ENCODE measurements around the gene EIF3I.

The EIF3I gene

DNA sequence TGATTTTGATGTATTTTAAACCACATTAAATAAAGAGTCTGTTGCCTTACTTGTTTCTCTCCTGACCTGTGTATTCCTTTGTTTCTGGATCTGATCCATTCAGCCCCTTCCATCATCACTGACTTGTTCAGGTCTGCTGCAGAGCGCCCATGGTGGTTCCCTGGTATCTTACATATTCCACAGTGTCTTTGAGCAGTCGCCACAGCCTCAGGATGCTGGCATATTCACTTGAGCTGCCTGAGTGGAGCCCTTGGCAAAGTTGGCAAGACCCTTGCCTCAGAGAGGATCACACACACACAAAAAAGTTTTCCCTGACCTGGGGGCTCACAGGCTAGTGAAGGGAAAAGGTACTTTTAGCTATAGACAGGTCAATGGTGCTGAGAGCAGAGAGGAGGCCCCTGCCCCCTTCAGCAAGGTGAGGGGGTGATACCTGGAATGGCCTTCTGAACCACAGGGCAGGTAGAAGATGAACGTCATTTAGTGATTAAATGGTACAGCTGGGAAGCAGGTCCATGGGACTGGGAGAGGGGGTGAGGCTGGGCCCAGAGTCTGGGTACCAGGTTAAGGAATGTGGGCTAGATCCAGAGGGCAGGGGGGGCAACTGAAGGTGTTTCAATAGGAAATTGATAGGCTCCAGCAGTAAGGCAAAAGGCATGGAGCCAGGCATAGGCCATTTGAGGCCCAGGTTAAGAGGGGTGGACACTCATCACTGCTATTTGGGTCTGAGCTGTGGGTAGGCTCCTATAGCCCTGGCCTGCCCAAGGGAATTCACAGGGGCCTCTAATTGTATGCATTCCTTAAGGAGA, 23.8 kb upstream of the EIF3I start:
- no peak for DNase-seq (ENCODE audit: low spot score)

DNA sequence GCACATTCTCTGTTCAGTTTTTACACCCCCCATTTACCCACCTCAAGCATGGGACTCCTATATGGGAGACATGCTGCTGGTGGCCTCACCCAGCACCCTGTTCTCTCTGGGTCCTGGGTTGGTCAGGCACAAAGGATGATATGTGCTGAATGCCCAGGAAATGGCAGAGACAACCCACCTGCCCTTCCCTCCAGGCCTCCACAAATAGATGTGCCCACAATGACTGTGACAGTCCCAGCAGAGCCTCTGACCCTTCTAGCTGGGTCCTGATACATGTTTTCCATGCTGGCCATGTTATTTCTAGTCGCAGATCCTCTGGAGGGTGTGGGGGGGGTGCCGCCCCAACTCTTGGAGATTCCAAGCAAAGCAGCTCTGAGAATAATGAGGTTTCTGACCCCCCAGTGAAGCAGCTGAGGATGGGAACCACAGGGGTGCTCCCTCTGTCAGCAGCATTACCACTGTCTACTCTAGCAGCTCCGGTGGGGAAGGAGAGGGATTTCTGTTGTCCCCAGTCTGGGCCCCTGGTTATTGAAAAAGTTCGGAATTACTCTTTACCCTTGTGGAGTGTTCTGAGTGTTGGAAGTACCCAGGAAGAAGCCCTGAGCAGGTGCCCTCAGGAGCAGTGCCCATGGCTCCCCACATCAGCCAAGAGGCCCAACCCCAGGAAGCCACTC, 23.0 kb upstream of the EIF3I start:
- DNase-seq (ENCODE audit: low spot score): no peak

DNA sequence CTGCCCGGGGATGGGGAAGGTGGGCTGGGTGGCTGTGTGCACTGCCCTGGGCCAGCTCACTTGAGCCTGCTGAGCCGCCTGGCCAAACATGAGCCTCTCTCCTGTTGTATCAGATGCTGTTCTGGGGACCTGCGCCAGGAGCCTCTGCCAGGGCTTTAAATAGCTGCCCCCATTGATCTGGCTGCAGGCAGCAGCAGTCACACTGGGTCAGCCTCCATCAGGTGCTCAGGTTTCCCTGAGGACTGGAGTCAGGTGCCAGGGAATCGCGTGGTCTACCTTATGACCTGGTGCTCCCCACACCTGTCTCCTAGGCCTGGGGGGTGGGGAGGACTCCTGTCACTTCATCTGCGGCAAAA, 22.5 kb upstream of the EIF3I start:
- no peak for DNase-seq (ENCODE audit: low spot score)

DNA sequence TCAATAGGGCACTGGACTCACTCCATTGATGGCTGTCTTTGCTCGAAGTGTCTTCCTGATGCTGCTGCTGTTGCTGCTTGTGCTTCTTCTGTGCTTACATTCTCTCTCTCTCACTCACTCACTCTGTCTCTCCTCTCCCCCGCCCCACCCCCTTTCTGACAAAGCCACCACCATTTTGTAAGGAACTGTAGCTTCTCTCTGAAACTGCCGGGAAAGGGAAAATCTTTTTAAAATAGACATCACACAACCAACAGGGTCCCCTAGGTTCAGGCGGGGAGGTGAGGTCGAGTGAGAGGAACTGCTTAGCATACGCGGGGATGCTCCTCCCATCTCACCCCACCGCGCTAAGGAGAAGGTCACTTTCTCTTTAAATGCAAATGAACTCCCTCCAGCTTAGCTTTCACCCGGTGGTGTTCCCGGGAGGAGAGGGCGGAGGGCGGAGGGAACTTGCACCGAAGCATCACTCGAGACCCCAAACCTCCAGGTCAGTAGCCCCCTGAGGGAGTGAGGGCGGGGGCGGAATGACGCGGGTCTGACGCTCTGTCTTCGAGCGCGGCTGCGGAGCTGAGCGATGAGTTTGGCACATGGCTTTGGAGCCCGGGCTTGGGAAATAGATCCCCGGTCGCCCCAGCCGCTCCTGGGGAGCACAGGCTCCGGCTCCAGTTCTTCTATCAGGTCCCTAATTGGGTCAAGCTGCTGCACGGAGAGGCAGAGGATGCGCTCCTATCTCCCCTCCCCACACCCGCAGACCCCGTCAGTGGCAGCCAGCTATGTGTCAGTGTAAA, 21.8 kb upstream of the EIF3I start, which contains the start of gene CCDC28B:
Gene CCDC28B, plus strand, starts transcription at position 370 of the 785 bp plus-strand sequence. CDS start 1,341 bp downstream, outside the sequence.
- DNase-seq (ENCODE audit: low spot score): peak; percentile 79

DNA sequence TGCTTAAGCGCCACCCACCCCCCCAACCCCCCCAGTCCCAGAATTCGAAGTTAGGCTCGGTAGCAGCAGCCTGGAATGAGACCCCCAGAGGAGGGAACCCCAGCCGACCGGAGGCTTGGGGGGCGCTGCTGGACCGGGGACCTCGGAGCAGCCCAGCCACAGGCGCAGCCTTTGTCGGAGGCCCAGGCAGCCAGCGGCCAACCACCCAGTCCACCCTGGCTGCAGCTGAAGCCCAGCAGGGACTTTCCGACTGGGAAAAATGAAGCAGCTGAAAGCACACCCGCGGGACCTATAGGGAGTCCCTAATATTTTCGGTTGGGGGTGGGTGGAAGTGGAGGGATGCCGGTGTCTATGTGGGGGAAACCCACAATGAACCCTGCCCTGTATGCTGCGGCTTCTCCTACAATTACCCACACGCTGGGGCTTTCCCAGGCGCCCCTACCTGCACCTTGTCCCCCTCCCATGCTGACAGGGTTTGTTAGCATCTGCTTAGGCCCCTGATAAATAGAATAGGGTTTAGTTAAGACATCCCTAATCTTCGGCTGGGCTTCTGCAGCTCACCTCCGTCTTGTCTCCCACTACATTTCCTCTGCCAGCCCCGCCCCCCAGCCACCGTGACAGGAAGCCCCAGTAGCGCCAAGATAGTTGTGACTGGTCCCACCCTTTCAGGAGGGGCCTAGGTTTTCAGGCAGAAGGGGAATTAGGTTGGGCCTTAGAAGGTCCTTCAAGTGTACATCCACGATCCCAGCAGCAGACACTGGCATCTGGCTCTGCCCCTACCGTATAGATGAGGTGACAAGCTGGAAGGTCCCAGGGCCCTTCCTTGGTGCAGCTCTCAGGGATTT, 21.0 kb upstream of the EIF3I start:
- peak; percentile 57 for DNase-seq (ENCODE audit: low spot score)

DNA sequence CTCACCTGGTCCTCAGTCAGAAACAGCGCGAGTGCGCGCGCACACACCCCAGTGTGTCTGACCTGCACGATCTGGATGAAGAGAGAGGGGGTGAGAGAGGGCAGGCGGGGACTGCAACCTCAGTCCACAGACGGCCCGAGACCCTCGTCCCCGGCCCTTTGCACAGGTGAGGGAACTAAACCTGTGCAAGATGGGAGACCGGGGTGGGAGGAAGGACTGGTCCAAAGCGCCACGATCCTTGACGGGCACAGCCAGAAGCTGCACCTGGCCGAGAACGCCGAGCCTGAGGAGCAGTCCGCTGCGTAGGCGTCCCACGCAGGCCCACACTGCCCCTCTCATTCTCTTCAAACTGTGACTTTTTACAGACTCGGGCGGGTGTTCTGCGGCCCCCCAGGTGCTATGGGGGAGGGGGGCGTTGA, 17.3 kb upstream of the EIF3I start:
- no peak for DNase-seq (ENCODE audit: low spot score)

DNA sequence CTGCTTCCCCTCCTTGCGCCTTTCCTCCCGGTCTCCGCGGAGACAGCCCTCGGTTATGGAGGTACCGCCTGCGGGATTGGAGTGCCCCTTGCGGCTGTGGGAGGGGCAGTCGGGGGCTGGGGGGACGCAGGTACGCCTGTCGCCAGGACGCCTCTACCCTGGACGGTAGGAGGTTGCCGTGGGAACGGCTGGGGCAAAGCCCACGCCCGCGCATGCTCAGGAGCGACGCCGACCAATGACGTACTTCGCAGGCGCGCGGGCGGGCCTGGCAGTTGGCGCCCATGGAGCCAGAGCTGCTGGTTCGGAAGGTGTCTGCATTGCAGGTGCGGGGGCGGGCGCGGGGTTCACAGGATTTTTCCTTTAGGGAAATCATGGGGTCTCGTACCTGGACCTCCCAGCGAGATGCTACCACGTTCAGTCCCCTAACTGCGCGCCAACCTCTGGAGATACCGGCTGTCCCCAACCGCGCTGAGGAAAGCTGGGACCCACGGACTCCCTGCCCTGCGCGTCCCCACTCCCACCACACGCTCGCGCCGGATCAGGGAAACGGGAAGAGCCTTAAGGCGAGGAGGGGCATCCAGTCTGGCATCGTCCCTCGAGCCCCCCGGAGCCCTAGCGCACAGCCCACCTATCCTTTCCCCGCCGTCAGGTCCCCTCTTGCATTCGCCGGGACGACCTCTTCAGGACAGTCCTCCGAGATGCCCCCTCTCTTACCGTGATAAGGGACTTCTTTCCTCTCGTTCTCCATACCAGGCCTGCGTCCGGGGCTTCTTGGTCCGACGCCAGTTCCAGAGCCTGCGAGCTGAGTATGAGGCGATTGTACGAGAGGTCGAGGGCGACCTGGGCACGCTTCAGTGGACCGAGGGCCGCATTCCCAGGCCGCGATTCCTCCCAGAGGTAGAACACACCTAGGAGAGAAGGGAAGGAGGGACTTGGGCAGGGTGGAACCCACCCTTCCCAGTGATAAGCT, 16.5 kb upstream of the EIF3I start, which contains the start of gene IQCC:
Gene IQCC, plus strand, starts transcription at position 271 of the 970 bp plus-strand sequence. Its CDS starts 11 bp downstream, at position 282.
- peak; percentile 93 for DNase-seq (ENCODE audit: low spot score)

DNA sequence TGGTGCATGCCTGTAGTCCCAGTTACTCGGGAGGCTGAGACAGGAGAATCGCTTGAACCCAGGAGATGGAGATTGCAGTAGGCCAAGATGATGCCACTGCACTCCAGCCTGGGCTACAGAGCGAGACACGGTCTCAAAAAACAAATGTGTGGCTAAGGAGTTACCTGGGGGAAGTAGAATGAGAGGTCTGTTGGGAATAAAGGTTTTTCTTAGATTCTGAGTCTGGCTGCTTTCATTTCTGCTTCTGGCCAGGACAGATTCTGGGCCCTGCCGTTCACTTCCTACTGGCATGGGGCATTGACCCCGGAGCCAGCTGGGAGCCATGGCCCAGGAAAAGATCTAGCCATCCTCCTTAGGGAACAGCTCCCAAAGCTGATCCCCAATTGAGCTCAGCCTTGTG, 13.7 kb upstream of the EIF3I start:
- no peak for DNase-seq (ENCODE audit: low spot score)

DNA sequence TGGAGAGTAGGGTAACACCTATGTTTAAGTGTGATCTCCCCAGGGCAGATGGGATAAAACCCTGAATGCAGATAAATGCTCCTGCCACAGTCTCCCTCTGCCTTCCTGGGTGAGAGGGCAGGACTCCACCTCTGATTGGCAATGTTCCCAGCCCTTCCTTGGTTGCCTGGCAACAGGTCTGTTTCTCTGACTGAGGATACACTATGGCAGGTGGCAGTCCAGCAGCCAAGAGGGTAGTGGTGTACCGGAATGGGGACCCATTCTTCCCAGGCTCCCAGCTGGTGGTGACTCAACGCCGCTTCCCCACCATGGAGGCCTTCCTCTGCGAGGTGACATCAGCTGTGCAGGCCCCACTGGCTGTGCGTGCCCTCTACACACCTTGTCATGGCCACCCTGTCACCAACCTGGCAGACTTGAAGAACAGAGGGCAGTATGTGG, 13.3 kb upstream of the EIF3I start, which contains the start of gene DCDC2B:
Gene DCDC2B, plus strand, starts transcription at position 199 of the 438 bp plus-strand sequence. Its CDS starts 5 bp downstream, at position 204.
- no peak for DNase-seq (ENCODE audit: low spot score)

DNA sequence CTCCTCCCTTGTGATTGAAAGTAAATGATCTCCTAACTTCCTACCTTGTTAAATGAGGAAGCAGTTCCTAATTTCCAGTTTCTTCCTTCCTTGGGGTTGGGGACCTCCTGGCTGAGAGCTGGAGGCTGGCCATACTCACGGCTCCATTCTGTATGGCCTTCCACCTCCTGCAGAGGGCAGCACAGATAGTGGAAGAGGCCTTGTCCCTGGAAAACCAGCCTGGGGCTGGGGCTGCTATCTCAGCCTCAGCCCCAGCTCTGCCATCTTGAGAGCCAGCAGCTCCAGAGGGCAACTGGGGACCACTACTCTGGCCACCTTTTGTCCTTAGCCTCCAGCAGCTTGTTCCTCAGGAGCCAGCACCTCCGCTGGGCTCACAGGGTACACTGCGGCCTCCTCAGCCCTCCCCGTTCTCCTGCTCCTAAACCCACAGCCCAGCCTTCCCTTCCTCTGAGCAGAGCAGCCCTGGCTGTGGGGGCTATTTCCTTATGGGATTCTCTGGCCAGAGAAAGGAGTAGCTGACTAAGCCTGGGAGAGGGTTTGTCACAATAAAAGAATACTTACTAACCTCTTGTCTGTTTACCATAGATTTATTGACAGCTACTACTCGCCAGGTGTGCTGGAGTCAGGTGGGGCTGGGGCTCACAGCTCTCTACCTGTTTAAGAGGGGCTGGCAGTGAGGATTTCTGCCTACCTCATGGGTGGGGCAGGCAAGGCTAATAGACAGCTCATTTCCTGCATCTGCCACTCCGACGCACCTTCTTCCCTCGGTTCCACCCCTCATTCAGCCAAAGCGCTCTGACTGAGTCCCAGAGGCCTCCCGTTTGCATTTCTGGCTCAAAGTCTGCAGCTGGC, 6.4 kb upstream of the EIF3I start:
- peak; percentile 79 for DNase-seq (ENCODE audit: low spot score)

DNA sequence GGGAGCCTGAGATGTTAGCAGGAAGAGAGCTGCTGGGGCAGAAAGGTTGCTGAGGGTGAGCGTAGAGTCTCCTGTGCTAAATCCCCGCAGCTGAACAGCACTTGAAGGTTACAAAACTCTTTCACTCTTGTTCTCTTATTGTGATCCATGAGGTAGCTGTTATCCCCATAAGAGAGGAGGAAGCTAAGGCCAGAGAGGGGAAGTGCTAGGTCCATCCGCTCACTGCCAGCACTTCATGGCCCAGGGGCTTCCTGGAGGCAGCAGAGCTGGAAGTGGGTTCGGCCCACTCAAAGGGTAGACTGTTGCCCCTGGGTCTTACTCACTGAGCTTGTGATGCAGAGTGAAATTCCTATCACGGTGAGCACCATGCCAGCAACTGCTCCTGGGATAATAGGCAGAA, 5.6 kb upstream of the EIF3I start:
- no peak for DNase-seq (ENCODE audit: low spot score)

DNA sequence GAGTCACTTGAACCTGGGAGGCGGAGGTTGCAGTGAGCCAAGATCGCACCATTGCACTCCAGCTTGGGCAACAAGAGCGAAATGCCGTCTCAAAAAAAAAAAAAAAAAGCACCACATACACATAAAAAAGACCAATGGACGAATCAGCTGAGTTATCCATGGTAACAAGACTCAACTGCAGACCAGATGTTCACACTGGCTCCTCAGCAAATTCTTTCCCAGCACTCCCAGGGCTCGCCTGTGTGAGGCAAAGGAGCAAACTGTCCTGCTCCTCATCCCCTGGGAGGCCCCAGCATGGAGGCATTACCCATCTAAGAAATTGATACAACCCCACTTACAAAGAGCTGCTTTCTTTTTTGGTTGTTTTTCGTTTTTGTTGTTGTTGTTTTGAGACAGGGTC, 3.2 kb upstream of the EIF3I start:
- DNase-seq (ENCODE audit: low spot score): no peak

DNA sequence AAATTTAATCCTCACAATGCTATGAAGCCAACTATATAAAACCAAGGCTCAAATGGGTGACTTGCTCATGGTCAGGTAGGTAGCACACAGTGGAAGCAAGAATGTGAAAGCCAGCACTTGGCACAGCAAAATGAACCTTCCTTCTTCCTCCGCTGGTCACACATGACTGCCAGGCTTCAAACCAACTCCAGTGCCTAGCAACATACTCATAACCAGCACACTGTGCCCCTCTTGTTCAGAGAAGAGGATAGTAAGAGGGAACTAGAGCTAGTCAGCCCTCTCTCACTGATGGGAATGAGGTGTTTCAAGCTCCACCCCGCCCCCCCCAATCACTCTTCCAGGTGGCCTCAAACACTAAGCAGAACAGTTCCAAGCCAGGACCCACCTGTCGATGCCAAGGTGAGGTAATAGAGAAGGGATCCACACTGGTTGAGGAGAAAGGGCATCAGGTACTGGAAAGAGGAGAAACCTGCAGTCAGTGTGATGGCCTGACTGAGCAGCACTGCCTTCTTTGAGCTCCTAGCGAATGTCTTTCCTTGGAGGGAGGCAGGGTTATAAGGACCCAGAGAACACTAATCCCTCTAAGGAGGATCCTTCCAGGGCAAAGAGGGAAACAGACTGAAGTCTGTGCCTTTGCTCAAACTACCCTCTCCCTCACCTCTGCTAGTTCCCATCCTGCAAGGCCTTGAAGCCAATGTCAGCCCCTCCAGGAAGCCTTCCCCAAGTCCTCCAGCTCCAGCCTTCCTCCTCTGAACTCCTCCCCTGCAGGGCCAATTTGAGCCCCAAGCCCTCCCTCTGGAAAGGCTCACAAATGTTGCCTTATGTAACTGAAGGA, 1.2 kb upstream of the EIF3I start:
- no peak for DNase-seq (ENCODE audit: low spot score)

DNA sequence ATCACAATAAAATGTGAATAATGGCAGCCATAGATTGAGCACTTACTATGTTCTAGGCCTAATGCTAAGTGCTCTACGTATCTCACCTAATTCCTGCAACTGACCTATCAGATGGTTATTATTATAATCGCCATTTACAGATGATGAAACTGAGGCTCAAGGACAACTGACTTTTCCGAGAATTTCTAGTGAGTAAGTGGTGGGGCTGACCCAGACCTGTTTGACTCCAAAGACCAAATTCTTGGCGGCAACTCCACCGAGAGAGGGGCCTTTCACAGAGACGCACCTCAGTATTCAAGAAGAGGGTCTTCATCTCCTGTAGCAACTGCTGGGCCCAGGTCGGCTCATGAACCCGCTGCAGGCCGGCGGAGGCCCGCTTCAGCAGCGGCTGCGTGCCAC, 627 bp upstream of the EIF3I start:
- DNase-seq (ENCODE audit: low spot score): no peak

DNA sequence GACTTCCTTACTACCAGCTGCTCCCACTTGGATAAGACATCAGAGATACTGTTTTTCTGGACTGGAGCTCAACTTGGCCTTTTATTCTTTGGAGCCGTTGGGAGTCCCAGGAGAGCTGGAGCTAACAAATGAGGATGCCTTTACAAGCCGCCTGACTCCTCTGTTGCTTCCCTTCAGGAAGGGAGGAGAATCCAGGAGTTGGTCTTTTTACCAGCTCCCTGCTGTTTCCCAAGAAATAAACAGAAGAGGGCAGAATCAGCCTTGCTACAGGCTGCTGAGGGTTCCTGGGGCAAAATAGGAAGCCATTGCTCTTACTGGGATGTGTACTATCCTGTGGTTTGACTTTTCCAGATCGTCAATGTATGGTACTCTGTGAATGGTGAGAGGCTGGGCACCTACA, 1.5 kb downstream of the EIF3I start:
- DNase-seq (ENCODE audit: low spot score): no peak

DNA sequence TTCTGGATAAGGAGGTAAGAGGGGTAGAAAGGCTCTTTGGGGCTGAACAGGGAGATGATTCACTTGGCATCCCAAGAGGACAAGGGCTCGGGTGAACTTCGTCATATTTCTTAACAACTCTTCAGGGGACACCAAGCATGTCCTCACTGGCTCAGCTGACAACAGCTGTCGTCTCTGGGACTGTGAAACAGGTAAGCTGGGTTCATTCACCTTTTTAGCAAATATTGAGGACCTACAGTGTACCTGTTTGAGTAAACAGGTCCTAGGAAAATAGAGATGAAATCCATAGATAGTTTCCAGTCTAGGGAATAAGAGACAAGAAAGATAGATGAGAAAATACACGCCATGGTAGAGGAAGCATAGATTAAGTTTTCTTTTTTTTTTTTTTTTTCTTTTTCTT, 2.1 kb downstream of the EIF3I start:
- DNase-seq (ENCODE audit: low spot score): no peak

DNA sequence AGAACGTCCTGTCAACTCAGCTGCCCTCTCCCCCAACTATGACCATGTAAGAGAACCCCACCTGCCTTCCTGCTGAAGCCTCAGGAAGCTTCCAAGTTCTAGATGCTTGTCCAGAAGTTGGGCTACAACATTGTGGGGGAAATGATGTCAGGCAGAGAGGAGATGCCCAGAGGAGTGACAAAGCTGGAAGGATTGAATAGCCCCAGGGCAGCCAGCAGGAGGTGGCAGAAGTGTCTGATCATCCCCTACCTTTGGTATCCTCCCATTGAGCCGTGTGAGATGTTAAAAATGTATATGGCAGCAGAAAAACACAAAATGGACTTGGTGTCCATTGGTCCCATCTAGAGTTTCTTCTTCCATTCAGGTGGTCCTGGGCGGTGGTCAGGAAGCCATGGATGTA, 6.6 kb downstream of the EIF3I start:
- no peak for DNase-seq (ENCODE audit: low spot score)

DNA sequence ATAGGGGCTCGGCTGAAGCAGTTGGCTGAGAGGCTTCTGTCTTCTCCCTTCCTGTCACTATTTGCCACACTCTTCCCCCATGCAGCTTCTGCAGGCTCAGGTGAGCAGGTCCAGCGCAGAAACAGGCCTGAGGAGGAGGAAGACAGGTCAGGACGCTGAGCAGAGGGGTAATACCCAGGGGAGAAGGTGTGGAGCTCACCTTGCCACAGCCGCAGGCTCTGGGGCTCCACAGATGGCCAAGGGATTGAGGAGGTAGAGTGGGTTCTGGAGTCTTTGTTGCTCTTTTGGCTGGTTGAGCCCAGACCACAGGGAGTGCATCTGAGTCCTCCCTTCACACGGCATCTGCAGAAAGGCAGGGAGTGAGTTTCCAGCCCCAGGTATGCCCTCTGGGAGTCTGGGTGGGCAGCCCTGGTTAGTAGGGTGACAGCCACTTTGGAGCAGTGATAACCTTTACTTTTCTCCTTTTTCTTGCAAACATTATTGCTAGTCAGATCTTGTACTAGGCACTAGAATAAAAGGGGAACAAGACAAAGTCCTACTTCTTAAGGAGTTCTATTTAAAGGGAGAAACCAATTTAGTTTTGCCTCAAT, 9.7 kb downstream of the EIF3I start:
- DNase-seq (ENCODE audit: low spot score): no peak
